IPS DF 6.9 (cell line): ENCODE results near the gene AJAP1.

Experiments used
- DNase-seq: peaks from one replicate; pipeline ENCODE4 v3.0.0-alpha.2; 2013; ENCODE audit warnings: low read depth, low spot score
- H3K27ac ChIP-seq: one replicate; pipeline ENCODE4 v1.5.1; 2013; ENCODE audit warnings: low read length, control low read depth
- H3K27me3 ChIP-seq: 2 replicates; pipeline ENCODE4 v1.6.1; 2013; ENCODE audit warnings: mild to moderate bottlenecking, low read length; ENCODE audit not compliant: control insufficient read depth, insufficient read depth
- H3K36me3 ChIP-seq: 2 replicates; pipeline ENCODE4 v1.6.1; 2013; ENCODE audit warnings: low read length; ENCODE audit not compliant: control insufficient read depth, insufficient read depth
- H3K4me1 ChIP-seq: 2 replicates; pipeline ENCODE4 v1.6.1; 2013; ENCODE audit warnings: low read length; ENCODE audit not compliant: control insufficient read depth, insufficient read depth
- H3K4me3 ChIP-seq: 2 replicates; pipeline ENCODE4 v1.5.1; 2013; ENCODE audit warnings: mild to moderate bottlenecking, low read length
- H3K9me3 ChIP-seq: 2 replicates; pipeline ENCODE4 v1.6.1; 2013; ENCODE audit warnings: low read length, inconsistent platforms; ENCODE audit not compliant: control insufficient read depth, insufficient read depth
- WGBS: extraction: QIAGEN DNeasy Blood & Tissue Kit; methylation state at CpG from one replicate; pipeline ENCODE4 v1.1.7; 2013; ENCODE audit warnings: mixed read lengths, missing lambda C conversion rate; ENCODE audit not compliant: insufficient read length, insufficient coverage; 5-methylcytosine and 5-hydroxymethylcytosine counted together

The AJAP1 gene

GRCh38 chr1:4681026-4681425, 26.6 kb downstream of the AJAP1 start:
- Histone ChIP-seq H3K9me3 (peaks cover 8% of the 10 kb centered on the region), H3K27ac (no peak overlapping the region), H3K27me3 (no peaks in the 10 kb centered on the region), H3K4me3 (no peak overlapping the region), H3K4me1 (peaks cover 4% of the 10 kb centered on the region), H3K36me3 (no peaks in the 10 kb centered on the region)
- no peak for DNase-seq
- no CpG with 5 or more reads among the region's 9 CpGs for WGBS

GRCh38 chr1:4682607-4683220, 28.3 kb downstream of the AJAP1 start:
- peaks cover 4% of the 10 kb centered on the region for H3K4me1 ChIP-seq
- peaks cover 8% of the 10 kb centered on the region for H3K9me3 ChIP-seq
- WGBS = no CpG with 5 or more reads among the region's 2 CpGs
- no peaks in the 10 kb centered on the region for H3K27me3 ChIP-seq
- no peak for DNase-seq
- H3K27ac ChIP-seq = no peak overlapping the region
- H3K4me3 ChIP-seq = no peak overlapping the region
- no peaks in the 10 kb centered on the region for H3K36me3 ChIP-seq

- no peak overlapping the region for H3K4me3 ChIP-seq
- H3K36me3 ChIP-seq = no peaks in the 10 kb centered on the region
- no peak for DNase-seq
- peaks cover 5% of the 10 kb centered on the region for H3K9me3 ChIP-seq
- H3K4me1 ChIP-seq = peaks cover 4% of the 10 kb centered on the region
- no CpG with 5 or more reads among the region's 8 CpGs for WGBS
- no peak overlapping the region for H3K27ac ChIP-seq
- no peaks in the 10 kb centered on the region for H3K27me3 ChIP-seq
Observed at GRCh38 chr1:4684136-4684535, 29.7 kb downstream of the AJAP1 start.

- H3K27me3 ChIP-seq = no peaks in the 10 kb centered on the region
- H3K27ac ChIP-seq = no peak overlapping the region
- peaks cover 4% of the 10 kb centered on the region for H3K4me1 ChIP-seq
- no peaks in the 10 kb centered on the region for H3K36me3 ChIP-seq
- no CpG with 5 or more reads among the region's 7 CpGs for WGBS
- H3K4me3 ChIP-seq = no peak overlapping the region
- H3K9me3 ChIP-seq = peaks cover 5% of the 10 kb centered on the region
- DNase-seq = no peak
Observed at GRCh38 chr1:4684864-4685522, 30.6 kb downstream of the AJAP1 start.

GRCh38 chr1:4685523-4685865, 31.1 kb downstream of the AJAP1 start:
- Histone ChIP-seq H3K4me3 (no peak overlapping the region), H3K9me3 (peaks cover 5% of the 10 kb centered on the region), H3K27ac (no peak overlapping the region), H3K4me1 (peaks cover 4% of the 10 kb centered on the region), H3K36me3 (no peaks in the 10 kb centered on the region), H3K27me3 (no peaks in the 10 kb centered on the region)
- no CpG with 5 or more reads among the region's 6 CpGs for WGBS
- DNase-seq = no peak

GRCh38 chr1:4687943-4688342, 33.5 kb downstream of the AJAP1 start:
- no peak for DNase-seq
- Histone ChIP-seq H3K36me3 (no peaks in the 10 kb centered on the region), H3K27me3 (no peaks in the 10 kb centered on the region), H3K4me1 (peaks cover 4% of the 10 kb centered on the region), H3K4me3 (no peak overlapping the region), H3K9me3 (peaks cover 4% of the 10 kb centered on the region), H3K27ac (no peak overlapping the region)
- WGBS = no CpG with 5 or more reads among the region's 11 CpGs

- Histone ChIP-seq H3K36me3 (no peaks in the 10 kb centered on the region), H3K4me1 (peaks cover 4% of the 10 kb centered on the region), H3K27ac (no peak overlapping the region), H3K9me3 (peaks cover 4% of the 10 kb centered on the region), H3K27me3 (no peaks in the 10 kb centered on the region), H3K4me3 (no peak overlapping the region)
- DNase-seq = no peak
- WGBS = no CpG with 5 or more reads among the region's 24 CpGs
Observed at GRCh38 chr1:4689271-4689935, 35.0 kb downstream of the AJAP1 start.

- WGBS = no CpG with 5 or more reads among the region's 19 CpGs
Observed at GRCh38 chr1:4689941-4690635, 35.7 kb downstream of the AJAP1 start.

GRCh38 chr1:4690951-4691675, 36.7 kb downstream of the AJAP1 start:
- H3K27me3 ChIP-seq = no peaks in the 10 kb centered on the region
- WGBS = no CpG with 5 or more reads among the region's 19 CpGs
- no peak overlapping the region for H3K4me3 ChIP-seq
- 0 out of 2 replicates have a peak, but pooled peaks cover 2% of the 10 kb centered on the region for H3K36me3 ChIP-seq
- H3K9me3 ChIP-seq = peaks cover 1% of the 10 kb centered on the region; the same call in 1 of the 2 replicates
- DNase-seq = no peak
- no peak overlapping the region for H3K27ac ChIP-seq
- H3K4me1 ChIP-seq = no peaks in the 10 kb centered on the region

More at GRCh38 chr1:4689941-4690635, 35.7 kb downstream of the AJAP1 start:
- H3K4me3 ChIP-seq = no peak overlapping the region
- 0 out of 2 replicates have a peak, but pooled peaks cover under 1% of the 10 kb centered on the region for H3K36me3 ChIP-seq
- no peak for DNase-seq
- peaks cover 1% of the 10 kb centered on the region for H3K9me3 ChIP-seq
- no peak overlapping the region for H3K27ac ChIP-seq
- no peaks in the 10 kb centered on the region for H3K27me3 ChIP-seq
- no peaks in the 10 kb centered on the region for H3K4me1 ChIP-seq
